HEK293 (cell line): Measurements from ENCODE around the gene SLC35C1.
"Not testable (repeated sequence)": the region's sequence is repeated elsewhere in the genome, so short reads cannot be mapped to it uniquely, and the experiment has no call there.

Source experiments
- CTCF ChIA-PET: fragments of 350-600 bp; formaldehyde crosslinking; extraction: SDS; loops from one replicate; lab custom pipeline; 2021; ENCODE audit warnings: antibody characterized with exemption; lab: Yijun Ruan, JAX
- POLR2A ChIA-PET: fragments of 300-600 bp; formaldehyde crosslinking; extraction: SDS; loops from one replicate; lab custom pipeline; 2020; ENCODE audit warnings: antibody characterized with exemption, inconsistent platforms; lab: Yijun Ruan, JAX
- H3K27ac ChIP-seq: fragments of 200-500 bp; sonication (Bioruptor generic); 2 replicates; pipeline ENCODE4 v1.5.1; 2014; ENCODE audit warnings: low read depth, low read length, control low read depth, inconsistent platforms; ENCODE audit errors: extremely low read depth
- H3K36me3 ChIP-seq, 2 experiments: fragments of 200-500 bp in 1 of 2; sonication (Bioruptor generic) in 1 of 2; 1 replicate in 1 of 2; 2 replicates in 1 of 2; pipeline ENCODE4 v1.5.1; 2014 to 2017; ENCODE audit warnings: inconsistent platforms in 2 of 2, low read length in 2 of 2; ENCODE audit not compliant: control insufficient read depth in 2 of 2, insufficient read depth in 1 of 2
- H3K4me1 ChIP-seq: fragments of 200-500 bp; sonication (Bioruptor generic); 2 replicates; pipeline ENCODE4 v1.5.1; 2014; ENCODE audit warnings: mild to moderate bottlenecking, low read length, inconsistent platforms; ENCODE audit not compliant: control insufficient read depth, insufficient read depth
- H3K4me3 ChIP-seq: 2 replicates; pipeline ENCODE4 v1.5.1; 2011; ENCODE audit warnings: low read depth, mild to moderate bottlenecking, control low read depth, low read length, moderate library complexity
- H3K9me3 ChIP-seq: fragments of 200-500 bp; sonication (Bioruptor generic); 2 replicates; pipeline ENCODE4 v1.5.1; 2014; ENCODE audit warnings: low read depth, low read length, inconsistent platforms; ENCODE audit not compliant: control insufficient read depth, insufficient read depth
- EGR2 ChIP-seq: fragments of 450-650 bp; formaldehyde crosslinking; IDR thresholded peaks from 2 replicates; pipeline ENCODE4 v1.5.1; 2016; ENCODE audit warnings: low read depth, missing biosample characterization, missing genetic modification characterization
- ELK4 ChIP-seq: IDR thresholded peaks from 2 replicates; pipeline ENCODE4 v1.6.1; 2011; ENCODE audit warnings: mild to moderate bottlenecking, low read depth, low read length, borderline replicate concordance
- HOXC10 ChIP-seq: sonication (generic); formaldehyde crosslinking; IDR thresholded peaks from 2 replicates; pipeline ENCODE4 v1.8.1; 2023; ENCODE audit warnings: mild to moderate bottlenecking, missing genetic modification reagents
- MZF1 ChIP-seq: fragments of 450-650 bp; formaldehyde crosslinking; IDR thresholded peaks from 2 replicates; pipeline ENCODE4 v1.5.1; 2017; ENCODE audit warnings: missing biosample characterization, missing genetic modification characterization, borderline replicate concordance
- PRDM2 ChIP-seq: fragments of 450-650 bp; formaldehyde crosslinking; IDR thresholded peaks from 2 replicates; pipeline ENCODE4 v1.5.1; 2016; ENCODE audit warnings: missing biosample characterization, missing genetic modification characterization, borderline replicate concordance
- ZNF121 ChIP-seq: fragments of 450-650 bp; formaldehyde crosslinking; IDR thresholded peaks from 2 replicates; pipeline ENCODE4 v1.5.1; 2016; ENCODE audit warnings: missing biosample characterization, missing genetic modification characterization
- ZNF140 ChIP-seq: fragments of 450-650 bp; formaldehyde crosslinking; IDR thresholded peaks from 2 replicates; pipeline ENCODE4 v1.5.1; 2016; ENCODE audit warnings: missing biosample characterization, missing genetic modification characterization
- ZNF148 ChIP-seq: fragments of 450-650 bp; formaldehyde crosslinking; IDR thresholded peaks from 2 replicates; pipeline ENCODE4 v1.5.0; 2017; ENCODE audit warnings: missing biosample characterization, missing genetic modification characterization, borderline replicate concordance
- ZNF18 ChIP-seq: fragments of 450-650 bp; formaldehyde crosslinking; IDR thresholded peaks from 2 replicates; pipeline ENCODE4 v1.5.1; 2016; ENCODE audit warnings: missing biosample characterization, missing genetic modification characterization
- ZNF202 ChIP-seq: fragments of 450-650 bp; formaldehyde crosslinking; IDR thresholded peaks from 2 replicates; pipeline ENCODE4 v1.5.1; 2016; ENCODE audit warnings: missing biosample characterization, missing genetic modification characterization, borderline replicate concordance
- ZNF211 ChIP-seq: fragments of 450-650 bp; formaldehyde crosslinking; IDR thresholded peaks from 2 replicates; pipeline ENCODE4 v1.5.1; 2016; ENCODE audit warnings: low read depth, missing biosample characterization, missing genetic modification characterization
- ZNF488 ChIP-seq: fragments of 450-650 bp; formaldehyde crosslinking; IDR thresholded peaks from 2 replicates; pipeline ENCODE4 v1.5.1; 2016; ENCODE audit warnings: missing biosample characterization, missing genetic modification characterization
- ZNF548 ChIP-seq: fragments of 450-650 bp; formaldehyde crosslinking; IDR thresholded peaks from 2 replicates; pipeline ENCODE4 v1.5.1; 2016; ENCODE audit warnings: missing biosample characterization, missing genetic modification characterization
- ZNF560 ChIP-seq: fragments of 450-650 bp; formaldehyde crosslinking; IDR thresholded peaks from 2 replicates; pipeline ENCODE4 v1.5.1; 2017; ENCODE audit warnings: missing biosample characterization, missing genetic modification characterization, borderline replicate concordance
- ZNF610 ChIP-seq: fragments of 450-650 bp; formaldehyde crosslinking; IDR thresholded peaks from 2 replicates; pipeline ENCODE4 v1.5.1; 2016; ENCODE audit warnings: missing biosample characterization, missing genetic modification characterization, borderline replicate concordance
- ZNF624 ChIP-seq: fragments of 450-650 bp; formaldehyde crosslinking; IDR thresholded peaks from 2 replicates; pipeline ENCODE4 v1.5.1; 2017; ENCODE audit warnings: missing biosample characterization, missing genetic modification characterization
- ZNF701 ChIP-seq: fragments of 450-650 bp; formaldehyde crosslinking; IDR thresholded peaks from 2 replicates; pipeline ENCODE4 v1.5.1; 2016; ENCODE audit warnings: missing biosample characterization, missing genetic modification characterization
- ZSCAN23 ChIP-seq: fragments of 450-650 bp; formaldehyde crosslinking; IDR thresholded peaks from 2 replicates; pipeline ENCODE4 v1.5.1; 2016; ENCODE audit warnings: missing biosample characterization, missing genetic modification characterization

Gene SLC35C1

GRCh38 chr11:45807792-45808238 is 2.9 kb downstream of the SLC35C1 start:
- Histone ChIP-seq H3K27ac (no peak overlapping the region), H3K4me3 (no peak overlapping the region), H3K9me3 (no peaks in the 10 kb centered on the region), H3K4me1 (peaks cover 5% of the 10 kb centered on the region), H3K36me3 (peaks cover 0 to 31% of the 10 kb centered on the region in 2 experiments; a peak in 1 of 3 replicates)
- POLR2A ChIA-PET, result no interaction called here
- no peak for TF ChIP-seq ZNF488 (tag by site-specific recombination)
- no peak for TF ChIP-seq PRDM2 (tag by site-specific recombination)
- no peak for TF ChIP-seq ZNF140 (tag by site-specific recombination)
- TF ChIP-seq ZNF560 (tag by site-specific recombination), result no peak
- no peak for TF ChIP-seq ZNF548 (tag by site-specific recombination)
- no peak for TF ChIP-seq ZNF121 (tag by site-specific recombination)
- TF ChIP-seq ZNF624 (tag by site-specific recombination), result no peak
- TF ChIP-seq ZNF18 (tag by site-specific recombination), result no peak
- no peak for TF ChIP-seq ZNF701 (tag by site-specific recombination)
- TF ChIP-seq ZNF148, result no peak
- no peak for TF ChIP-seq ELK4
- TF ChIP-seq EGR2 (tag by site-specific recombination), result no peak
- no peak for TF ChIP-seq ZNF610 (tag by site-specific recombination)
- TF ChIP-seq MZF1 (tag by site-specific recombination), result no peak
- TF ChIP-seq ZNF211 (tag by site-specific recombination), result no peak
- no peak for TF ChIP-seq ZNF202 (tag by site-specific recombination)
- no peak for TF ChIP-seq HOXC10 (CRISPR knock-in tag)
- no peak for TF ChIP-seq ZSCAN23 (tag by site-specific recombination)
- CTCF ChIA-PET, result interaction anchor here (0.6 to 0.7 kb wide), 2 partner anchors 14 to 247 kb away, joined by 3 read pairs; no protein-coding TSS in a partner anchor

- not testable (repeated sequence) for H3K4me3 ChIP-seq, H3K9me3 ChIP-seq, H3K4me1 ChIP-seq, H3K27ac ChIP-seq
- ChIA-PET CTCF (interaction anchor here (0.6 to 0.7 kb wide), 2 partner anchors 13 to 247 kb away, joined by 3 read pairs; no protein-coding TSS in a partner anchor), POLR2A (interaction anchor here (1.5 kb wide), 1 partner anchor 39 kb away, joined by 3 read pairs; the partner anchor contains the start of gene CRY2)
- H3K36me3 ChIP-seq, result peaks cover 0 to 31% of the 10 kb centered on the region in 2 experiments; a peak in 1 of 3 replicates
Observed at GRCh38 chr11:45808427-45808826, 3.5 kb downstream of the SLC35C1 start.
